Left ventricle myocardium inferior (tissue), 1 donor: Measurements from ENCODE around the gene RBM11. TPM values are rescaled to one million over a fixed set of nuclear protein-coding genes. Genes with fewer than 3 reads are reported as not detected.

ENCODE experiments used
- DNase-seq: peaks from one replicate; pipeline ENCODE4 v3.0.0-alpha.2; 2020
- H3K27ac ChIP-seq: fragments of 200-600 bp; replicated peaks from 2 replicates; pipeline ENCODE4 v1.8.0; 2021
- H3K27me3 ChIP-seq: fragments of 200-600 bp; 2 replicates; pipeline ENCODE4 v1.8.0; 2021; ENCODE audit warnings: low read depth
- H3K36me3 ChIP-seq: fragments of 200-600 bp; 2 replicates; pipeline ENCODE4 v1.8.0; 2021
- H3K4me1 ChIP-seq: fragments of 200-600 bp; 2 replicates; pipeline ENCODE4 v1.8.0; 2021
- H3K4me3 ChIP-seq: fragments of 200-600 bp; 2 replicates; pipeline ENCODE4 v1.8.0; 2021; ENCODE audit warnings: mild to moderate bottlenecking, moderate library complexity
- H3K9me3 ChIP-seq: fragments of 200-600 bp; replicated peaks from 2 replicates; pipeline ENCODE4 v1.8.0; 2021
- CTCF ChIP-seq: fragments of 200-600 bp; IDR thresholded peaks from 2 replicates; pipeline ENCODE4 v1.8.0; 2021; ENCODE audit warnings: antibody characterized with exemption, mild to moderate bottlenecking, borderline replicate concordance
- intact Hi-C: fragments of 100-400 bp; cut with micrococcal nuclease; formaldehyde crosslinking; loops from one replicate; pipeline ENCODE4 v1.11.0; 2022
- total RNA-seq: library from RNA; stranded (reverse); fragmentation: NEBNext Ultra II Directional; extraction: Animal tissue kit (Norgen Biotek cat#: 25700); gene quantifications from one replicate; pipeline ENCODE4 v1.2.1, GENCODE V29; 2021
- donor health status: DM: no; HTN: yes; CAD: no; lungs with severe emphysema.

The RBM11 gene
- total RNA-seq, 1 donor from 2014 or later: 0.30 TPM

DNA sequence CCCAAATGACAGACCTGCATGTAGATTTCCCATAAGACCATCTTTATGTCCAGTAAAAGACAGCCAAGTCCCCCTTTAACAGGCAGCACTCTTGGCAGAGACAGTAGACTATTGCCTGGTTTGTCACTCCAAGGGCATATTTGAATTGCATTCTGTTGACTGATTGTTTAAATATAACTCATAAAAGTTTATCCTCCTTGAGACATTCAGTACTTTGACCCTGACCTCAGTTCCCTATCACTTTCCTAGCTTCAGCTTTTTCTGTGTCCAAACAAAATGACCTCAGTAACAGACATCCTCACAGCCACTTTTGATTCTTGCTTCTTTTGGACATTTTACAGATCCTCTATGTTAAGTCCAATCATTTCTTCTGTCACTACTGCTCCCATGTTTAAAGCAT, 51.1 kb downstream of the RBM11 start:
- intact Hi-C loops: no loop called here
- no peak for TF ChIP-seq CTCF
- H3K4me3 ChIP-seq: no peak overlapping the region

GRCh38 chr21:14270631-14271030, 54.7 kb downstream of the RBM11 start:
- H3K27me3 ChIP-seq: peaks cover 21% of the 10 kb centered on the region
- H3K4me3 ChIP-seq: no peak overlapping the region
- no peak overlapping the region for H3K27ac ChIP-seq
- peaks cover 7% of the 10 kb centered on the region for H3K4me1 ChIP-seq
- no peaks in the 10 kb centered on the region for H3K9me3 ChIP-seq
- DNase-seq: no peak
- no peak for TF ChIP-seq CTCF
- intact Hi-C loops: no loop called here
- H3K36me3 ChIP-seq: no peaks in the 10 kb centered on the region

More for the DNA sequence above, 51.1 kb downstream of the RBM11 start:
- Histone ChIP-seq H3K27me3 (peaks cover 21% of the 10 kb centered on the region), H3K9me3 (no peaks in the 10 kb centered on the region), H3K36me3 (no peaks in the 10 kb centered on the region), H3K4me1 (no peaks in the 10 kb centered on the region), H3K27ac (no peak overlapping the region)
- no peak for DNase-seq

DNA sequence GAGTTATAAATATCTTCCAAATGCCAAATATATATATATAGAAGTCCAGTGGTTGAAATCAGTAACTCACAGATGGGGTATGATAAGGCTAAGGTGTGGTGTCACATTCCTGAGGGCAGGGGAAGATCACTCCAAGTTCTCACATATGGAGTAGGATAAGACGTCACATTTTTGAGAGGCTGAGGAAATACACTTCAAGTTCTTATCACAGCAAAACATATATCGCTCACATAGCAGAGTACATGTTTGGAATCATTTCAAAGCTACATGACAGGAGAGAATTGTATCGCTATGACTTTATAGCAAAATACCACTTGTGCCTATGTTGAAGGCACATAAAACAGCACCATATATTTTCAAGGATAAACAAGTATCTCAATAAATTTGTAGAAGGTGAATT, 55.1 kb downstream of the RBM11 start:
- Histone ChIP-seq H3K36me3 (no peaks in the 10 kb centered on the region), H3K4me1 (peaks cover 7% of the 10 kb centered on the region), H3K9me3 (no peaks in the 10 kb centered on the region), H3K27ac (no peak overlapping the region), H3K27me3 (peaks cover 21% of the 10 kb centered on the region), H3K4me3 (no peak overlapping the region)
- intact Hi-C loops: no loop called here
- DNase-seq: no peak
- no peak for TF ChIP-seq CTCF

- H3K36me3 ChIP-seq: no peaks in the 10 kb centered on the region
- no peak overlapping the region for H3K4me3 ChIP-seq
- H3K27ac ChIP-seq: no peak overlapping the region
- peaks cover 7% of the 10 kb centered on the region for H3K4me1 ChIP-seq
- H3K27me3 ChIP-seq: peaks cover 21% of the 10 kb centered on the region
- DNase-seq: no peak
- no peaks in the 10 kb centered on the region for H3K9me3 ChIP-seq
- TF ChIP-seq CTCF: no peak
- intact Hi-C loops: no loop called here
Measured at GRCh38 chr21:14271641-14272040, 55.7 kb downstream of the RBM11 start.

GRCh38 chr21:14273736-14274538, 58.0 kb downstream of the RBM11 start:
- TF ChIP-seq CTCF: no peak
- Histone ChIP-seq H3K27ac (no peak overlapping the region), H3K4me3 (peak overlapping the region; percentile 54), H3K4me1 (peaks cover 7% of the 10 kb centered on the region), H3K9me3 (no peaks in the 10 kb centered on the region), H3K36me3 (no peaks in the 10 kb centered on the region), H3K27me3 (peaks cover 31% of the 10 kb centered on the region)
- intact Hi-C loops: no loop called here
- peak; percentile 65 for DNase-seq
